HG03135 (cell line): ENCODE data around the gene MYF6.

Source experiments
- ATAC-seq: cut with Tn5 transposase; IDR thresholded peaks from one replicate; pipeline ENCODE4 v1.9.1; 2021; ENCODE audit warnings: mild to moderate bottlenecking, moderate library complexity; ENCODE audit not compliant: unreplicated experiment

MYF6 gene

DNA sequence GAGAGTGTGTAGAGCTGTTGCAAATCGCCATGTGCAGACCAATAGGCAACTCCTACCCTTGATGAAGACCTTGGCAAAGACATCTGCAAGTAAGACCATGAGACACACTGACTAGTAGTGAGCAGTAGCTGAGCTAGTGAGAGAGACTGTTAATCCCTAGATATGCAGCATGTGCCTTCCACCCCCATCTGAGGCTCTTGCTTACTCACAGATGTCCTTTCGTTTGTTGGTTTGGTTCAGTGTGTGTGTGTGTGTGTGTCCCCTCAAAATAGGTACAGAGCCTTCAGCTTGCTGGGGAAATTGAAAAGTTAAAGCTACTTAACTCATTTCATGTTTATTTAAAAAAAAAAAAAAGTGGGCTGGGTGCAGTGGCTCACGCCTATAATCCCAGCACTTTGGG, 46.8 kb downstream of the MYF6 start:
- no peak for ATAC-seq

DNA sequence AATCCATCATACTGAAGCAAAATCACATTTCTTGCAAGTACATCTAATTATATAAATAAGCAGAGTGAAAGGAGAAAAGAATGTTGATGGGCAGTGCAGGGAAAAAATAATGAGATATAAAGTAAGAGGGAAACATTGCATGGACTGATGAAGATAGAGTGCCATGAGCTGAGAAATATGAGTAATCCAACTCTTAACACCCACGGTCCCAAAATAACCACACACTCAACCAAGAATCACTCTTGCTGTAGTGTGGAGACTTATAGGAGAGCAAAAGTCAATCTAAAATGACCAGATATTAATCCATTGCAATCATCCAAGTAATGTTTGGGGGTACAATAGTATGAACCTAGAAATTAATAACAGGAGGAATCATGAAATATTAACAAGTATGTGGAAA, 49.4 kb downstream of the MYF6 start:
- no peak for ATAC-seq
